Upper lobe of right lung (tissue), 1 donor: Measurements from ENCODE around the gene RPL13. TPM values are rescaled to one million over a fixed set of nuclear protein-coding genes. Genes with fewer than 3 reads are reported as not detected.

Source experiments
- ATAC-seq: fragments of 200-7000 bp; cut with Tn5 transposase; one replicate; pipeline ENCODE4 v1.9.1; 2020; ENCODE audit warnings: mild to moderate bottlenecking, moderate library complexity
- DNase-seq: peaks from one replicate; pipeline ENCODE4 v3.0.0-alpha.2; 2020
- H3K27ac ChIP-seq: fragments of 200-600 bp; one replicate; pipeline ENCODE4 v1.8.0; 2022
- H3K27me3 ChIP-seq: fragments of 200-600 bp; one replicate; pipeline ENCODE4 v1.8.0; 2022; ENCODE audit warnings: mild to moderate bottlenecking
- H3K36me3 ChIP-seq: fragments of 200-600 bp; one replicate; pipeline ENCODE4 v1.8.0; 2022
- H3K4me1 ChIP-seq: fragments of 200-600 bp; one replicate; pipeline ENCODE4 v1.8.0; 2022
- H3K4me3 ChIP-seq: fragments of 200-600 bp; one replicate; pipeline ENCODE4 v1.8.0; 2022; ENCODE audit warnings: mild to moderate bottlenecking
- H3K9me3 ChIP-seq: fragments of 200-600 bp; one replicate; pipeline ENCODE4 v1.8.0; 2022
- CTCF ChIP-seq: fragments of 200-600 bp; IDR thresholded peaks from one replicate; pipeline ENCODE4 v1.8.0; 2022; ENCODE audit warnings: antibody characterized with exemption
- intact Hi-C: fragments of 100-400 bp; cut with DNase I; formaldehyde crosslinking; loops from one replicate; pipeline ENCODE4 v1.11.0; 2022
- total RNA-seq: library from RNA; stranded (reverse); fragmentation: NEBNext Ultra II Directional; extraction: Animal tissue kit (Norgen Biotek cat#: 25700); gene quantifications from one replicate; pipeline ENCODE4 v1.2.1, GENCODE V29; 2021
- donor health status: DM: no; HTN: yes; CAD: no; lungs with severe emphysema.

Gene RPL13
- total RNA-seq, 1 donor from 2014 or later, result 1,795 TPM

- Histone ChIP-seq H3K27me3 (no peaks in the 10 kb centered on the region), H3K27ac (no peak overlapping the region), H3K4me1 (no peaks in the 10 kb centered on the region), H3K36me3 (peaks cover 96% of the 10 kb centered on the region), H3K4me3 (no peak overlapping the region), H3K9me3 (no peaks in the 10 kb centered on the region)
- ATAC-seq, result no peak
- intact Hi-C loops, result no loop called here
- DNase-seq, result no peak
- TF ChIP-seq CTCF, result no peak
These were observed 38.2 kb upstream of the RPL13 start for GRCh38 chr16:89522287-89522686.

- intact Hi-C loops, result no loop called here
- peak; percentile 5 for TF ChIP-seq CTCF
- Histone ChIP-seq H3K27me3 (no peaks in the 10 kb centered on the region), H3K27ac (no peak overlapping the region), H3K36me3 (peaks cover 93% of the 10 kb centered on the region), H3K4me3 (peak overlapping the region; percentile 14), H3K4me1 (no peaks in the 10 kb centered on the region), H3K9me3 (no peaks in the 10 kb centered on the region)
- ATAC-seq (peak; percentile 68), DNase-seq (no peak)
These were observed 36.7 kb upstream of the RPL13 start for GRCh38 chr16:89523680-89524344.

GRCh38 chr16:89525146-89525913, 35.2 kb upstream of the RPL13 start:
- intact Hi-C loops, result no loop called here
- H3K27ac ChIP-seq, result no peak overlapping the region
- peaks cover 93% of the 10 kb centered on the region for H3K36me3 ChIP-seq
- ATAC-seq (no peak), DNase-seq (no peak)
- no peak overlapping the region for H3K4me3 ChIP-seq
- H3K4me1 ChIP-seq, result no peaks in the 10 kb centered on the region
- no peak for TF ChIP-seq CTCF
- H3K9me3 ChIP-seq, result no peaks in the 10 kb centered on the region
- H3K27me3 ChIP-seq, result no peaks in the 10 kb centered on the region

- H3K27me3 ChIP-seq, result no peaks in the 10 kb centered on the region
- no peak for ATAC-seq
- no peak overlapping the region for H3K27ac ChIP-seq
- no peaks in the 10 kb centered on the region for H3K9me3 ChIP-seq
- H3K4me1 ChIP-seq, result peaks cover 3% of the 10 kb centered on the region
- intact Hi-C loops, result no loop called here
- no peak for DNase-seq
- TF ChIP-seq CTCF, result no peak
- no peak overlapping the region for H3K4me3 ChIP-seq
- peaks cover 92% of the 10 kb centered on the region for H3K36me3 ChIP-seq
These were observed 31.4 kb upstream of the RPL13 start for GRCh38 chr16:89529097-89529496.

- Histone ChIP-seq H3K36me3 (peaks cover 87% of the 10 kb centered on the region), H3K9me3 (no peaks in the 10 kb centered on the region), H3K27ac (no peak overlapping the region), H3K4me3 (no peak overlapping the region), H3K4me1 (peaks cover 13% of the 10 kb centered on the region), H3K27me3 (no peaks in the 10 kb centered on the region)
- no peak for DNase-seq
- no peak for ATAC-seq
- intact Hi-C loops, result no loop called here
- TF ChIP-seq CTCF, result no peak
These were observed 29.8 kb upstream of the RPL13 start for GRCh38 chr16:89530401-89531381.
